ENCODE measurements around the gene BNC2.
A peak's percentile ranks its signal among the peaks of the same experiment; 100 is the strongest.

Gene BNC2

GRCh38 chr9:16687678-16688369 lies 182.6 kb downstream of the BNC2 start:
- no peaks in the 10 kb centered on the region for H3K27me3 ChIP-seq (replicated peaks; ENCODE audit: control insufficient read depth, insufficient read depth, low read length)
- H3K4me3 ChIP-seq (ENCODE audit: low read length), result no peak overlapping the region
- no peaks in the 10 kb centered on the region for H3K9me3 ChIP-seq (ENCODE audit: control insufficient read depth, low read length)
- peak overlapping the region; percentile 7 for H3K9ac ChIP-seq (ENCODE audit: low read length)
- H3K4me1 ChIP-seq (ENCODE audit: control insufficient read depth, insufficient read depth, low read length), result peaks cover 43% of the 10 kb centered on the region
- DNase-seq (ENCODE audit: low read depth), result no peak
- peaks cover 4% of the 10 kb centered on the region for H3K36me3 ChIP-seq (ENCODE audit: control insufficient read depth, insufficient read depth, low read length, severe bottlenecking)

- H3K4me1 ChIP-seq (ENCODE audit: control insufficient read depth, insufficient read depth, low read length), result peaks cover 41% of the 10 kb centered on the region
- no peak overlapping the region for H3K4me3 ChIP-seq (ENCODE audit: low read length)
- no peaks in the 10 kb centered on the region for H3K9me3 ChIP-seq (ENCODE audit: control insufficient read depth, low read length)
- no peaks in the 10 kb centered on the region for H3K27me3 ChIP-seq (replicated peaks; ENCODE audit: control insufficient read depth, insufficient read depth, low read length)
- DNase-seq (ENCODE audit: low read depth), result no peak
- peaks cover 4% of the 10 kb centered on the region for H3K36me3 ChIP-seq (ENCODE audit: control insufficient read depth, insufficient read depth, low read length, severe bottlenecking)
- no peak overlapping the region for H3K9ac ChIP-seq (ENCODE audit: low read length)
Measured at GRCh38 chr9:16683326-16683725, 187.1 kb downstream of the BNC2 start.

GRCh38 chr9:16682273-16682672 lies 188.2 kb downstream of the BNC2 start:
- Histone ChIP-seq H3K27me3 (replicated peaks; ENCODE audit: control insufficient read depth, insufficient read depth, low read length) (no peaks in the 10 kb centered on the region), H3K9me3 (ENCODE audit: control insufficient read depth, low read length) (no peaks in the 10 kb centered on the region), H3K4me3 (ENCODE audit: low read length) (no peak overlapping the region), H3K36me3 (ENCODE audit: control insufficient read depth, insufficient read depth, low read length, severe bottlenecking) (peaks cover 4% of the 10 kb centered on the region), H3K9ac (ENCODE audit: low read length) (no peak overlapping the region), H3K4me1 (ENCODE audit: control insufficient read depth, insufficient read depth, low read length) (peaks cover 32% of the 10 kb centered on the region)
- DNase-seq (ENCODE audit: low read depth), result no peak

- H3K36me3 ChIP-seq (ENCODE audit: control insufficient read depth, insufficient read depth, low read length, severe bottlenecking), result peaks cover 4% of the 10 kb centered on the region
- H3K4me3 ChIP-seq (ENCODE audit: low read length), result peak overlapping the region; percentile 66
- no peak for DNase-seq (ENCODE audit: low read depth)
Measured at GRCh38 chr9:16681652-16681987, 188.8 kb downstream of the BNC2 start.

GRCh38 chr9:16680975-16681651 lies 189.4 kb downstream of the BNC2 start:
- Histone ChIP-seq H3K27me3 (replicated peaks; ENCODE audit: control insufficient read depth, insufficient read depth, low read length) (no peaks in the 10 kb centered on the region), H3K4me1 (ENCODE audit: control insufficient read depth, insufficient read depth, low read length) (peaks cover 30% of the 10 kb centered on the region), H3K36me3 (ENCODE audit: control insufficient read depth, insufficient read depth, low read length, severe bottlenecking) (peaks cover 4% of the 10 kb centered on the region), H3K4me3 (ENCODE audit: low read length) (peak overlapping the region; percentile 66), H3K9me3 (ENCODE audit: control insufficient read depth, low read length) (no peaks in the 10 kb centered on the region), H3K9ac (ENCODE audit: low read length) (peak overlapping the region; percentile 44)
- peak; percentile 78 for DNase-seq (ENCODE audit: low read depth)

More at GRCh38 chr9:16681652-16681987, 188.8 kb downstream of the BNC2 start:
- Histone ChIP-seq H3K9me3 (ENCODE audit: control insufficient read depth, low read length) (no peaks in the 10 kb centered on the region), H3K9ac (ENCODE audit: low read length) (no peak overlapping the region), H3K4me1 (ENCODE audit: control insufficient read depth, insufficient read depth, low read length) (peaks cover 30% of the 10 kb centered on the region), H3K27me3 (replicated peaks; ENCODE audit: control insufficient read depth, insufficient read depth, low read length) (no peaks in the 10 kb centered on the region)

- no peak for DNase-seq (ENCODE audit: low read depth)
- Histone ChIP-seq H3K27me3 (replicated peaks; ENCODE audit: control insufficient read depth, insufficient read depth, low read length) (no peaks in the 10 kb centered on the region), H3K4me3 (ENCODE audit: low read length) (peak overlapping the region; percentile 66), H3K4me1 (ENCODE audit: control insufficient read depth, insufficient read depth, low read length) (peaks cover 30% of the 10 kb centered on the region), H3K36me3 (ENCODE audit: control insufficient read depth, insufficient read depth, low read length, severe bottlenecking) (peaks cover 4% of the 10 kb centered on the region), H3K9me3 (ENCODE audit: control insufficient read depth, low read length) (no peaks in the 10 kb centered on the region), H3K9ac (ENCODE audit: low read length) (peak overlapping the region; percentile 44)
Measured at GRCh38 chr9:16680541-16680940, 189.9 kb downstream of the BNC2 start.

GRCh38 chr9:16679327-16679821 lies 191.1 kb downstream of the BNC2 start:
- no peaks in the 10 kb centered on the region for H3K36me3 ChIP-seq (ENCODE audit: control insufficient read depth, insufficient read depth, low read length, severe bottlenecking)
- no peak overlapping the region for H3K9ac ChIP-seq (ENCODE audit: low read length)
- DNase-seq (ENCODE audit: low read depth), result no peak
- H3K9me3 ChIP-seq (ENCODE audit: control insufficient read depth, low read length), result no peaks in the 10 kb centered on the region
- no peak overlapping the region for H3K4me3 ChIP-seq (ENCODE audit: low read length)
- peaks cover 30% of the 10 kb centered on the region for H3K4me1 ChIP-seq (ENCODE audit: control insufficient read depth, insufficient read depth, low read length)
- no peaks in the 10 kb centered on the region for H3K27me3 ChIP-seq (replicated peaks; ENCODE audit: control insufficient read depth, insufficient read depth, low read length)

- Histone ChIP-seq H3K9me3 (ENCODE audit: control insufficient read depth, low read length) (no peaks in the 10 kb centered on the region), H3K4me3 (ENCODE audit: low read length) (no peak overlapping the region), H3K27me3 (replicated peaks; ENCODE audit: control insufficient read depth, insufficient read depth, low read length) (no peaks in the 10 kb centered on the region), H3K36me3 (ENCODE audit: control insufficient read depth, insufficient read depth, low read length, severe bottlenecking) (no peaks in the 10 kb centered on the region), H3K9ac (ENCODE audit: low read length) (no peak overlapping the region), H3K4me1 (ENCODE audit: control insufficient read depth, insufficient read depth, low read length) (peaks cover 15% of the 10 kb centered on the region)
- DNase-seq (ENCODE audit: low read depth), result no peak
Measured at GRCh38 chr9:16676519-16676918, 194.0 kb downstream of the BNC2 start.

- DNase-seq (ENCODE audit: low read depth), result no peak
- H3K9me3 ChIP-seq (ENCODE audit: control insufficient read depth, low read length), result no peaks in the 10 kb centered on the region
Measured at GRCh38 chr9:16675131-16675530, 195.3 kb downstream of the BNC2 start.

GRCh38 chr9:16673171-16673570 lies 197.3 kb downstream of the BNC2 start:
- H3K9me3 ChIP-seq (ENCODE audit: control insufficient read depth, low read length), result no peaks in the 10 kb centered on the region
- peaks cover 14% of the 10 kb centered on the region for H3K4me1 ChIP-seq (ENCODE audit: control insufficient read depth, insufficient read depth, low read length)
- H3K27me3 ChIP-seq (replicated peaks; ENCODE audit: control insufficient read depth, insufficient read depth, low read length), result no peaks in the 10 kb centered on the region
- H3K36me3 ChIP-seq (ENCODE audit: control insufficient read depth, insufficient read depth, low read length, severe bottlenecking), result no peaks in the 10 kb centered on the region
- no peak for DNase-seq (ENCODE audit: low read depth)
- H3K4me3 ChIP-seq (ENCODE audit: low read length), result no peak overlapping the region
- H3K9ac ChIP-seq (ENCODE audit: low read length), result no peak overlapping the region

More at GRCh38 chr9:16675131-16675530, 195.3 kb downstream of the BNC2 start:
- H3K27me3 ChIP-seq (replicated peaks; ENCODE audit: control insufficient read depth, insufficient read depth, low read length), result no peaks in the 10 kb centered on the region
- no peak overlapping the region for H3K9ac ChIP-seq (ENCODE audit: low read length)
- no peak overlapping the region for H3K4me3 ChIP-seq (ENCODE audit: low read length)
- no peaks in the 10 kb centered on the region for H3K36me3 ChIP-seq (ENCODE audit: control insufficient read depth, insufficient read depth, low read length, severe bottlenecking)
- H3K4me1 ChIP-seq (ENCODE audit: control insufficient read depth, insufficient read depth, low read length), result peaks cover 11% of the 10 kb centered on the region

GRCh38 chr9:16672501-16672900 lies 198.0 kb downstream of the BNC2 start:
- H3K9me3 ChIP-seq (ENCODE audit: control insufficient read depth, low read length), result no peaks in the 10 kb centered on the region
- H3K27me3 ChIP-seq (replicated peaks; ENCODE audit: control insufficient read depth, insufficient read depth, low read length), result no peaks in the 10 kb centered on the region
- peaks cover 14% of the 10 kb centered on the region for H3K4me1 ChIP-seq (ENCODE audit: control insufficient read depth, insufficient read depth, low read length)
- H3K4me3 ChIP-seq (ENCODE audit: low read length), result no peak overlapping the region
- H3K9ac ChIP-seq (ENCODE audit: low read length), result no peak overlapping the region
- DNase-seq (ENCODE audit: low read depth), result no peak
- no peaks in the 10 kb centered on the region for H3K36me3 ChIP-seq (ENCODE audit: control insufficient read depth, insufficient read depth, low read length, severe bottlenecking)

Measured in adipocyte (in vitro differentiated cells).